Measurements from ENCODE around the gene SP3.
A peak's percentile ranks its signal among the peaks of the same experiment; 100 is the strongest.

Gene SP3

DNA sequence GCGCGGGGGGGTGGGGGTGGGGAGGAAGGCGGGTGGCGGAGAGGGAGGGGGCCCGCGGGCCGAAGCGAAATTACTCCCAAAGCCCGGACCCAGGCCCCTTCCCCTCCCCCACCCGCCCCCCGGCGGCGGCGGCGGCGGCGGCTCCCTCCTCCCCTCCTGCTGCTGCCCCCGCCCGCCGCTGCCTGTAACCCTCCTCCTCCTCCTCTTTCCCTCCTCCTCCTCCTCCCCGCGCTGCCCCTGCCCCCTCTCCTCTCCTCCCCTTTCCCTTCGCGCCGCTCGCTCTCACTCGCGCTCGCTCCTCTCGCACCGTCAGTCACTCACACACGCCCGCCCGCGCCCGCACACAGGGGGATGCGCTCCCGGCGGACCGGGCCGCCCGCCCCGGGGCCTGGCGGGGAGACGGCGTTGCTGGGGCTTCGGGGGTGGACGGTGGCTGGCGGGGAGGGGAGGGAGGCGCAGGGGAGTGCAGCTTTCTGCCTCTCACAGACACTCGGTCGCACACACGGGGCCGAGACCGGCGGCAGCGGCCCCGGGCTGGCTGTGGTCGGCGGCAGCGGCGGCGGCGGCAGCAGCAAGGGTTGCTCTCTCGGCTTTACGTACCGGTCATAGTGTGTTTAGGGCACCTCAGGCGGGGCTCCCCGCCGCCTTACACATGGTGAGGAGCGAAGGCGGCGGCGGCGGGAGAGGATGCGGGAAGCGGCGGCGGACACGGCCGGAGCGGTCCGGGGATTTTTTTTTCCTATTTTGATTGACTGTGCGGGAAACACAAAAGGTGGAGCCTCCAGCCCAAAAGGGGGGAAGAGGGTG, 405 bp downstream of the SP3 start:
- peak overlapping the region; percentile 79 for H3K4me3 ChIP-seq (ENCODE audit: control insufficient read depth, low read depth, low read length)
- TF ChIP-seq, protein P1, sequence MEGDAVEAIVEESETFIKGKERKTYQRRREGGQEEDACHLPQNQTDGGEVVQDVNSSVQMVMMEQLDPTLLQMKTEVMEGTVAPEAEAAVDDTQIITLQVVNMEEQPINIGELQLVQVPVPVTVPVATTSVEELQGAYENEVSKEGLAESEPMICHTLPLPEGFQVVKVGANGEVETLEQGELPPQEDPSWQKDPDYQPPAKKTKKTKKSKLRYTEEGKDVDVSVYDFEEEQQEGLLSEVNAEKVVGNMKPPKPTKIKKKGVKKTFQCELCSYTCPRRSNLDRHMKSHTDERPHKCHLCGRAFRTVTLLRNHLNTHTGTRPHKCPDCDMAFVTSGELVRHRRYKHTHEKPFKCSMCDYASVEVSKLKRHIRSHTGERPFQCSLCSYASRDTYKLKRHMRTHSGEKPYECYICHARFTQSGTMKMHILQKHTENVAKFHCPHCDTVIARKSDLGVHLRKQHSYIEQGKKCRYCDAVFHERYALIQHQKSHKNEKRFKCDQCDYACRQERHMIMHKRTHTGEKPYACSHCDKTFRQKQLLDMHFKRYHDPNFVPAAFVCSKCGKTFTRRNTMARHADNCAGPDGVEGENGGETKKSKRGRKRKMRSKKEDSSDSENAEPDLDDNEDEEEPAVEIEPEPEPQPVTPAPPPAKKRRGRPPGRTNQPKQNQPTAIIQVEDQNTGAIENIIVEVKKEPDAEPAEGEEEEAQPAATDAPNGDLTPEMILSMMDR (IDR thresholded peaks at IDR 0.05; ENCODE audit: control insufficient read depth, insufficient read depth, low read depth, low read length, missing control alignments): no peak
- DNase-seq (ENCODE audit: low read depth): no peak

DNA sequence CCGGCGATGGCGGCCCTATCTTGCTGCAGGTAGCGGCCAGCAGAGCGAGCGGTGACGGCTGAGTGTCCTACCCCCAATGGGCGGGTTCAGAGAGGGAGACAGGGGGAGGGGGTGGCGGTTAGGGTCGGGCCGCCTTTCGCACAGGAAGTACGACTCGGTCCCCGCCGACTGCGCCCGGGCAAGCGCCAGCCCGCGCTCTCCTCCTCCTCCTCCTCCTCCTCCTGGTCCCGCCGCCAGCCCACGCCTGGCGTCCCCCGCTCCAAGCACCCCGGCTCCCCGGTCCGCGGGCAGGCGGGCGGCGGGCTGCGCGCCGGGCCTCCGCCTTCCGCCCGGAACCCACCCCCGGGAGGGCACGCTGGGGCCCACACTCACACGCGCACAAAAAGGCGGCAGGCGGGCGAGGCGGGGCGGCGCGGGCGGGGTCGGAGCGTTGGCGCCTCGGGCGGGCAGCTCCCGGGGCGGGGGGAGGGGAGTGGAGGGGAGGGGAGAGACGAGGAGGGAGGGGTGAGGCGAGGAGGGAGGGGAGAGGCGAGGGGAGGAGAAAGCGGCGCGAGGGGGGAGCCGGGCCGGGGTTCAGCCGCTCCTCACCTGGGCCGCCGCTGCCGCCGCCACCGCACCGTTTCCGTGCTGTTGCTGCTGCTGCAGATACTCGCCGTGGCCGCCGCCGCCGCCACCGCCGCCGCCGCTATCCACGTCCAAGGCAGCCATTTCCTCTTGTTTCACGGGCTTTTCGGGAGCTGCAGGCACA, 1.2 kb downstream of the SP3 start:
- no peak for DNase-seq (ENCODE audit: low read depth)
- peak overlapping the region; percentile 79 for H3K4me3 ChIP-seq (ENCODE audit: control insufficient read depth, low read depth, low read length)
- TF ChIP-seq, protein P1 (IDR thresholded peaks at IDR 0.05; ENCODE audit: control insufficient read depth, insufficient read depth, low read depth, low read length, missing control alignments): no peak

DNA sequence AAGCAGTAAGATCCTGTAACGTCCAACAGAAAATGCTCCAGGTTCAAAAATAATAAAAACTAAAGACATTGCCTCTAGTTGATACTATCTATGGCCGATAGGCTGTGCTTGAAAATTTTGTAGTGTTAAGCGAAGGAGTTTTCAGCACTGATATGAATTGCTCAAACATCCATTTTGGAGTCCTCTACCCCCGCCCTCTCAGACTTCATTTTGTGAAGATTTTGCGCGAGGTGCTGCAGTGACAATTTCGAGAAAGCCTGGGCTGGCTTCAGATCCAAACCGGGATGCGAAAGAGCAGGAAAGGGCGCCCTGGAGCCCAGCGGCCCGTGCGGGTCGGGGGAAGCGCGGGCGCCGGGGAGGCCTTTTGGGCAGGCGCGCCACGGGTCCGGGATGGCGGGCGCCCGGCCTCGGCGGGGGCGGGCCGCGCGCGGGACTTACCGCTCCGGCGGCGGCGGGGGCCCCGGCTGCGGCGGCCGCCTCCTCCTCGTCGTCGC, 1.8 kb downstream of the SP3 start:
- H3K4me3 ChIP-seq (ENCODE audit: control insufficient read depth, low read depth, low read length): peak overlapping the region; percentile 79
- DNase-seq (ENCODE audit: low read depth): no peak
- TF ChIP-seq, protein P1 (IDR thresholded peaks at IDR 0.05; ENCODE audit: control insufficient read depth, insufficient read depth, low read depth, low read length, missing control alignments): peak; percentile 36

DNA sequence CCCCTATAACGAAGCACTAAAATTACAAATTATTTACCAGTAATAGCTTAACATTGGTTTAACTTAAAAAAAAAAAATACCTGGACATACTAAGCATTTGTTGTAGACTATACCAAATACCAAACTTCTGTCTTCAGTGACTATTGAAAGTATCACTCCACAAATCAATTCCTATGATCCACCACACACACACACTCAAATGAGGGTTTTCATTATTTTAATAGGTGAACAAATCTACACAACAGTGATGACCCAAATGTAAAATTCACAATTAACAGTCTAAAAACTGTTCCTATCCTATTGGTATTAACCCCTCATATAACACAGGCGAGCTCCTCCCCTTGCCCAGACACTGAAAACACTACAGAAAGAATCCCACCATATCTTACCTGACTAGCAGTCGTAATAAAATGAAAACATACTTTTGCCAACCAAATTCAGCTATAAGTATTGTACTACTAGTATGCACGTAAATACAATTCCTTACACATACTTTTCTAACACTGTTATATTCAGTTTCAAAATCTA, 2.5 kb downstream of the SP3 start:
- TF ChIP-seq, protein P1 (IDR thresholded peaks at IDR 0.05; ENCODE audit: control insufficient read depth, insufficient read depth, low read depth, low read length, missing control alignments): no peak
- no peak for DNase-seq (ENCODE audit: low read depth)
- peak overlapping the region; percentile 79 for H3K4me3 ChIP-seq (ENCODE audit: control insufficient read depth, low read depth, low read length)

DNA sequence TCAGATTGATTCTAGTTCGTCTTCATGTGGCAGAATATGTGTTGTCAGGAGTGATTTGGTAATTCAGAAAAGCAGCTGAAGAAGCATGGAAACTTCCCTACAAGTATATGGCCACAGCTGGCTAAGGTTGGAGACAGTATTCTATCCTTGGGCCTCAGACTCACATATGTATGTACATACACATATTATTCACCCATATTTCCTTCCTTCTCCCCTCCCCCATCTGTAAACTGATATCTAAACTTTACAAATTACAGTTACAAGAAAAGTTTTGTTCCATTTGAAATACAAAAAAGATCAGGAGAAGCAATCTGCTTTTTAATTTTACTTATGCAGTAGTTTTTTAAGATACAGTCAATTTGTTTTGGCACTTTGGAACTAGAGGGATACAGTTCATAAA, 3.1 kb downstream of the SP3 start:
- peak overlapping the region; percentile 79 for H3K4me3 ChIP-seq (ENCODE audit: control insufficient read depth, low read depth, low read length)
- DNase-seq (ENCODE audit: low read depth): no peak
- TF ChIP-seq, protein P1 (IDR thresholded peaks at IDR 0.05; ENCODE audit: control insufficient read depth, insufficient read depth, low read depth, low read length, missing control alignments): no peak

DNA sequence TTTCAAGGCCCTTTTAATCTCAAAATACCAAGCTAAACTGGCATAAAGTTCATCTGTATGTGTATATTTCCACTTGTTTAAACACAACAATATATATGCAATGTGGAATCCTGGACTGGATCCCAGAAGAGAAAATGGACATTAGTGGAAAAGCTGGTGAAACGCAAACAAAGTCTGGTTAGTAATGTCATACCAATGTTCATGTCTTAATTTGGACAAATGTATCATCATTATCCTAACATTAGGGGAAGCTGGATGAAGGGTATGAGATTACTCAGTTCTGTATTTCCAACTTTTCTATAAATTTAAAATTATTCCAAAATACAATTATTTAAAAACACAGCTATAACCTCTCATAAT, 3.8 kb downstream of the SP3 start:
- no peak overlapping the region for H3K4me3 ChIP-seq (ENCODE audit: control insufficient read depth, low read depth, low read length)
- DNase-seq (ENCODE audit: low read depth): no peak
- TF ChIP-seq, protein P1 (IDR thresholded peaks at IDR 0.05; ENCODE audit: control insufficient read depth, insufficient read depth, low read depth, low read length, missing control alignments): no peak
